ENCODE measurements around the gene ONECUT3.

- TF ChIP-seq CTCF (conservative IDR thresholded peaks at IDR 0.05; ENCODE audit: low read length) (no peak), EZH2phosphoT487 (IDR thresholded peaks at IDR 0.05; ENCODE audit: borderline replicate concordance, low read depth, low read length) (no peak)
Observed at GRCh38 chr19:1761528-1762242, 8.4 kb downstream of the ONECUT3 start.

All from OCI-LY7 (cell line).